ENCODE results near the gene ECSIT.
"Not testable (repeated sequence)": the region's sequence is repeated elsewhere in the genome, so short reads cannot be mapped to it uniquely, and the experiment has no call there.

Gene ECSIT

GRCh38 chr19:11528551-11529341 lies at the start of gene ECSIT:
Gene ECSIT, minus strand, starts transcription at chr19:11529134. Its CDS starts 9,964 bp downstream, at chr19:11519170.
- peak within 1 kb of the TSS; percentile 50; the same call in 1 of the 2 replicates for H3K9ac ChIP-seq
- peak within 1 kb of the TSS; percentile 72 for H3K4me2 ChIP-seq
- H3K27me3 ChIP-seq (ENCODE audit: insufficient read depth, low read depth), result no peaks in the 10 kb centered on the region
- peak within 1 kb of the TSS; percentile 53 for H2AFZ ChIP-seq (ENCODE audit: low read depth)
- no peaks in the 10 kb centered on the region for H3K36me3 ChIP-seq (ENCODE audit: insufficient read depth)
- TF ChIP-seq CTCF (conservative IDR thresholded peaks at IDR 0.05; ENCODE audit: low read depth, low read length), result no peak
- no peak within 1 kb of the TSS for H3K4me3 ChIP-seq (IDR thresholded peaks at IDR 0.05; ENCODE audit: insufficient read depth, low read depth, low read length)
- no peaks in the 10 kb centered on the region for H3K79me2 ChIP-seq (ENCODE audit: insufficient read depth, low read depth)
- H3K4me1 ChIP-seq (ENCODE audit: low read depth, poor library complexity, severe bottlenecking), result peaks cover 11% of the 10 kb centered on the region
- peak within 1 kb of the TSS; percentile 44; the same call in 1 of the 2 replicates for H3K27ac ChIP-seq
- H4K20me1 ChIP-seq (ENCODE audit: insufficient read depth), result no peaks in the 10 kb centered on the region

GRCh38 chr19:11577451-11578257 lies 48.7 kb upstream of the ECSIT start, which contains the start of gene ACP5:
Gene ACP5, minus strand, starts transcription at chr19:11577645. Its CDS starts 328 bp downstream, at chr19:11577317.
- H2AFZ ChIP-seq (ENCODE audit: low read depth), result no peak within 1 kb of the TSS
- no peaks in the 10 kb centered on the region for H3K27me3 ChIP-seq (ENCODE audit: insufficient read depth, low read depth)
- H3K79me2 ChIP-seq (ENCODE audit: insufficient read depth, low read depth), result no peaks in the 10 kb centered on the region
- H4K20me1 ChIP-seq (ENCODE audit: insufficient read depth), result no peaks in the 10 kb centered on the region
- no peak within 1 kb of the TSS for H3K4me3 ChIP-seq (IDR thresholded peaks at IDR 0.05; ENCODE audit: insufficient read depth, low read depth, low read length)
- H3K36me3 ChIP-seq (ENCODE audit: insufficient read depth), result no peaks in the 10 kb centered on the region
- H3K27ac ChIP-seq, result no peak within 1 kb of the TSS
- TF ChIP-seq CTCF (conservative IDR thresholded peaks at IDR 0.05; ENCODE audit: low read depth, low read length), result no peak
- H3K9ac ChIP-seq, result no peak within 1 kb of the TSS
- peaks cover 13% of the 10 kb centered on the region for H3K4me1 ChIP-seq (ENCODE audit: low read depth, poor library complexity, severe bottlenecking)
- H3K4me2 ChIP-seq, result no peak within 1 kb of the TSS

- Histone ChIP-seq H4K20me1 (ENCODE audit: insufficient read depth) (no peaks in the 10 kb centered on the region), H3K9ac (no peak overlapping the region), H3K27ac (no peak overlapping the region), H3K4me3 (IDR thresholded peaks at IDR 0.05; ENCODE audit: insufficient read depth, low read depth, low read length) (no peak overlapping the region), H3K79me2 (ENCODE audit: insufficient read depth, low read depth) (no peaks in the 10 kb centered on the region), H3K4me1 (ENCODE audit: low read depth, poor library complexity, severe bottlenecking) (peaks cover 2% of the 10 kb centered on the region), H2AFZ (ENCODE audit: low read depth) (no peak overlapping the region), H3K4me2 (no peak overlapping the region), H3K27me3 (ENCODE audit: insufficient read depth, low read depth) (no peaks in the 10 kb centered on the region), H3K36me3 (ENCODE audit: insufficient read depth) (no peaks in the 10 kb centered on the region)
- TF ChIP-seq CTCF (conservative IDR thresholded peaks at IDR 0.05; ENCODE audit: low read depth, low read length), result no peak
These were observed 47.3 kb upstream of the ECSIT start for GRCh38 chr19:11576227-11576626.

GRCh38 chr19:11574689-11575088 lies 45.8 kb upstream of the ECSIT start:
- Histone ChIP-seq H3K79me2 (ENCODE audit: insufficient read depth, low read depth) (no peaks in the 10 kb centered on the region), H2AFZ (ENCODE audit: low read depth) (no peak overlapping the region), H4K20me1 (ENCODE audit: insufficient read depth) (no peaks in the 10 kb centered on the region), H3K36me3 (ENCODE audit: insufficient read depth) (no peaks in the 10 kb centered on the region), H3K9ac (no peak overlapping the region), H3K4me1 (ENCODE audit: low read depth, poor library complexity, severe bottlenecking) (no peaks in the 10 kb centered on the region), H3K27ac (no peak overlapping the region), H3K4me3 (IDR thresholded peaks at IDR 0.05; ENCODE audit: insufficient read depth, low read depth, low read length) (no peak overlapping the region), H3K27me3 (ENCODE audit: insufficient read depth, low read depth) (no peaks in the 10 kb centered on the region), H3K4me2 (no peak overlapping the region)
- TF ChIP-seq CTCF (conservative IDR thresholded peaks at IDR 0.05; ENCODE audit: low read depth, low read length), result no peak

GRCh38 chr19:11573763-11574162 lies 44.8 kb upstream of the ECSIT start:
- not testable (repeated sequence) for H3K4me3 ChIP-seq (IDR thresholded peaks at IDR 0.05; ENCODE audit: insufficient read depth, low read depth, low read length); H3K27ac ChIP-seq; H3K4me2 ChIP-seq; H3K4me1 ChIP-seq (ENCODE audit: low read depth, poor library complexity, severe bottlenecking); H2AFZ ChIP-seq (ENCODE audit: low read depth); H3K36me3 ChIP-seq (ENCODE audit: insufficient read depth); H4K20me1 ChIP-seq (ENCODE audit: insufficient read depth); H3K9ac ChIP-seq; H3K79me2 ChIP-seq (ENCODE audit: insufficient read depth, low read depth); H3K27me3 ChIP-seq (ENCODE audit: insufficient read depth, low read depth)

- H3K4me1 ChIP-seq (ENCODE audit: low read depth, poor library complexity, severe bottlenecking); H3K79me2 ChIP-seq (ENCODE audit: insufficient read depth, low read depth); H3K4me2 ChIP-seq; H2AFZ ChIP-seq (ENCODE audit: low read depth); H3K27me3 ChIP-seq (ENCODE audit: insufficient read depth, low read depth); H3K9ac ChIP-seq; H3K36me3 ChIP-seq (ENCODE audit: insufficient read depth); H4K20me1 ChIP-seq (ENCODE audit: insufficient read depth); H3K27ac ChIP-seq; H3K4me3 ChIP-seq (IDR thresholded peaks at IDR 0.05; ENCODE audit: insufficient read depth, low read depth, low read length): not testable (repeated sequence)
These were observed 44.4 kb upstream of the ECSIT start for GRCh38 chr19:11573354-11573753.

Data from KMS-11 (cell line).